Omental fat pad (tissue), 4 donors: ENCODE results near the gene NPR2. TPM values are rescaled to one million over a fixed set of nuclear protein-coding genes. Genes with fewer than 3 reads are reported as not detected.

Experiments used
- ATAC-seq: fragments of 150-250 bp; one replicate; pipeline ENCODE4 v1.9.1; 2016; ENCODE audit warnings: mild to moderate bottlenecking, moderate library complexity; ENCODE audit not compliant: low FRiP score
- DNase-seq: peaks from one replicate; pipeline ENCODE4 v3.0.0-alpha.2; 2019; ENCODE audit warnings: low spot score
- total RNA-seq, 4 donors: library from RNA; depleted of rRNA; stranded (reverse); fragments of >200 nt; gene quantifications; one replicate each; pipeline ENCODE4 v1.1.0, GENCODE V29; 2016
- TF ChIP-seq, protein P1 (sequence below), 3 donors: fragments of 450-650 bp; IDR thresholded peaks; one replicate each; pipeline ENCODE4 v1.5.1; 2016 to 2017; ENCODE audit warnings: antibody characterized with exemption in 3 of 3, mild to moderate bottlenecking in 3 of 3, moderate library complexity in 2 of 3

The NPR2 gene
- total RNA-seq, 4 donors from 2014 or later = 13.7 to 28.2 (median 24.3) TPM

DNA sequence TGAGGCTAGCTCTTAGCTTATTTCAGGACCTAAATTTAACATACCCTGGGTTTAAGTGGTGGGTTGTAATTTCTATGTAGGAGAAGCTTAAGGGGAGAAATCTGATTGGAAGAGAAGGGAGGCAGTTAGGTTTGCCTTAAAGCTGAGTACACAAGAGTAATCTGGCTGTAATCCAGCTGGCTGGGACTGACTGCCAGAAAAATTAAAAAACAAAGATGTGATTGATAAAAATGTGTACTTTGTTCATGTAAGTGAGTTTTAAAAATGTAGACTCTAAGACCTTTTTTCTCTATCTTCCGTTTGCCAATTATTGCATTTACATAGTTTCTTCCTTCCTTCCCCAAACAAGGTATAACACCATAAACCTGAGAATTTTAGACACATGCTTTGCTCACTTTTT is 19.9 kb upstream of the NPR2 start:
- DNase-seq (no peak), ATAC-seq (no peak)
- TF ChIP-seq, protein P1, sequence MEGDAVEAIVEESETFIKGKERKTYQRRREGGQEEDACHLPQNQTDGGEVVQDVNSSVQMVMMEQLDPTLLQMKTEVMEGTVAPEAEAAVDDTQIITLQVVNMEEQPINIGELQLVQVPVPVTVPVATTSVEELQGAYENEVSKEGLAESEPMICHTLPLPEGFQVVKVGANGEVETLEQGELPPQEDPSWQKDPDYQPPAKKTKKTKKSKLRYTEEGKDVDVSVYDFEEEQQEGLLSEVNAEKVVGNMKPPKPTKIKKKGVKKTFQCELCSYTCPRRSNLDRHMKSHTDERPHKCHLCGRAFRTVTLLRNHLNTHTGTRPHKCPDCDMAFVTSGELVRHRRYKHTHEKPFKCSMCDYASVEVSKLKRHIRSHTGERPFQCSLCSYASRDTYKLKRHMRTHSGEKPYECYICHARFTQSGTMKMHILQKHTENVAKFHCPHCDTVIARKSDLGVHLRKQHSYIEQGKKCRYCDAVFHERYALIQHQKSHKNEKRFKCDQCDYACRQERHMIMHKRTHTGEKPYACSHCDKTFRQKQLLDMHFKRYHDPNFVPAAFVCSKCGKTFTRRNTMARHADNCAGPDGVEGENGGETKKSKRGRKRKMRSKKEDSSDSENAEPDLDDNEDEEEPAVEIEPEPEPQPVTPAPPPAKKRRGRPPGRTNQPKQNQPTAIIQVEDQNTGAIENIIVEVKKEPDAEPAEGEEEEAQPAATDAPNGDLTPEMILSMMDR (IDR thresholded peaks at IDR 0.05) = no peak

DNA sequence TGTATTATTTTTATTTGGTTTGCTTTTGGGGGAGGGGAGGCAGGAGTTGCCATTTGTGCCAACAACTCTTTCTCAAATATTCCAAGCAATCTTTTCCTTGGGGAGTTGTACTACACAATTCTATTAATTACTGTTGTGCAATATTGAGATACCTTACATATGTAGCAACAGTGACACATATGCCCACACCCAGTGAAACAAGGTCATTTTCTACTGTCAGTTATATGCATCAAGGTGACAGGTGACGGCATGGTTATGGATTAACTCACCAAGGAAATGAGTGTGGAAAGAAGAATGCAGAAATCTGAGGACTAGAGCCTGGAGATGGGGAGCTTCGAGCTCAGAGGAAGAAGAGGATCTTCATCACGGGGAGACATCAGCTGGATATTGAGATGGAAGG is 19.4 kb upstream of the NPR2 start:
- peak; percentile 81 for ATAC-seq
- TF ChIP-seq, protein P1 (IDR thresholded peaks at IDR 0.05) = no peak

DNA sequence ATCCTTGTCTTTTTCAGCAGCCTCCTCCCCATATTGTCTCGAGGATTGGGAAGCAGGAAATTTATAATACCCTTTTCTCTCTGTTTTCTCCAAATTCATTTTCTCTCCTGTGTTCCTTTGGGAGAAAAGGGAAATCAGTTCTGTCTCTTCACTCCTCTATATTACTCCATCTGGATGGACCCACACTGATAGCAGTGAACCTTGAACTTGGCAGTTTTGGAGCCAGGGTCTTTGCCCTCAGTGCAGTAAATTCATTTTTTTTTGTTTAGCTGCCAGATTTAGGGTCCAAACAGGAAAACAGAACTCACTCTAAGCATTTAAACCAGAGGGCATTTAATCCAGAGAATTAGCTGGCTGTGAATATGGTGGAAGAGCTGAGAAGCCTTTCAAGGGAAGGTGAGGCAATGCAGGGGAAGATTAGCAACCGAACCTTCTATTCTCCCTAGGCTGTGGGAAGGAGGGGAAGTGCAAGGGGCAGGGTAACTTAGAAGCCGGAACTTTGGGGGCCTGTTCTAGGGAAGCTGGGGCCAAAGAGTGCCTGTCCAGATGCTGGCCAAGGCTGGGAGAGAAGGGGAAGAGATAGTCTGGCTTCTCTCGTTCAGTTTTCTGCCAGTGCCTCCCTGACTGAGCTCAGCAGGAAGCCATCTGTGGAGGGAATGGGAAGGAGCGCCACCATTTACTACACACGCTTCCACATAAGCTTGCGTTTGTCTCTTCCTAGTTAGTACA is 16.3 kb upstream of the NPR2 start:
- TF ChIP-seq, protein P1 (IDR thresholded peaks at IDR 0.05) = no peak
- no peak for DNase-seq
- no peak for ATAC-seq

More for the DNA sequence above, 19.4 kb upstream of the NPR2 start:
- DNase-seq = no peak

DNA sequence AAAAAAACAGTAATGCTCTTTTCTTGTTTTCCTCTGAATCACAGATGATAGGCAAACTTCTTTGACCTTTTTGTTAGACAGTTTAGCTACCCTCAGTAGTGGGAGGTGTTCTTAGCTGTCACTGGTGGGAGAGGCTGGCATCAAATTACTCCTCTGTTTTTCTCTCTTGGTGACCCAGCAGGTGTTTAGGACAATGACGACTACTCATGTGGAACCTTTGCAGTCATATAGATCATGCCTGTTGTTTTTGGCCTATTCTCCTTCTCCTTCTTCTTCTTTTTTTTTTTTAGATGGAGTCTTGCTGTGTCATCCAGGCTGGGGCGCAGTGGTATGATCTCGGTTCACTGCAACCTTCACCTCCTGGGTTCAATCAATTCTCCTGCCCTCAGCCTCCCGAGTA is 15.4 kb upstream of the NPR2 start:
- TF ChIP-seq, protein P1 (IDR thresholded peaks at IDR 0.05) = no peak
- no peak for ATAC-seq
- no peak for DNase-seq

DNA sequence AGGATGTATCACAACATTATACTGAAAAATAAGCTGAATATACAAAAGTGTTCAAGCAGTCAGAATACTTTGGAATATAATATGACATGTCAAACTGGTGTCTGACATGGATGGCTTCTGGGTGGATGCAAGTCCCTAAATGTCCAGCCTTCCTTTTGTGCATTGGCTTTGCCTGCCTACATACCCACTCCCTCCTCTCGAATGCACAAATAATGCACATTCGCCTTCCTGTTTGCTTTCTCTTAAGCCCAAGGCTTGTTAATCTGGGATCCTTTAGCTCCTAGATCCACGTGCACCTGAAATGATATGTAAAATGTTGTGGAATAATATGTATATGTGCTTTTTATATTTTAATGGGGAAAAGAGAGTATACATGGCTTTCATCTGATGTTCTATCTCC is 12.9 kb upstream of the NPR2 start:
- TF ChIP-seq, protein P1 (IDR thresholded peaks at IDR 0.05) = no peak
- ATAC-seq (no peak), DNase-seq (no peak)

DNA sequence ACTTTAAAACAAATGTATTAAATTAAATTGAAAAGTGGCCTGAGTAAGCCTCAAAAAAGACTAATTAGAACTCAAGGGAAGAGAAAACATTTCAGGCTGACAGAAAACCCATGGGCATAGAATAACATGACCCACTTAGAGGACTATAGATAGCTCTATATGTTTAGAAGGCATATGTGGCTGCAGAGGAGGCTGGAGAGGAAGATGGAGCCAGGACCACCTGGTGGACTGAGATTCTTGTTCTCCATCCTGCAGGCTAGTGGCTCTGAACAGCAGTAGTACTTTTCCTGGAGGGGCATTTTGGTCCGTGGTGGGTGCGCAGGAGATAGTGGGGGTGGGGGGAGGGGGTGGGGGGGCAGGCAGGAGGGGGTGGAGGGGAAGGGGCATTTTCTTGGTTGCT is 10.3 kb upstream of the NPR2 start:
- no peak for ATAC-seq
- DNase-seq = no peak

DNA sequence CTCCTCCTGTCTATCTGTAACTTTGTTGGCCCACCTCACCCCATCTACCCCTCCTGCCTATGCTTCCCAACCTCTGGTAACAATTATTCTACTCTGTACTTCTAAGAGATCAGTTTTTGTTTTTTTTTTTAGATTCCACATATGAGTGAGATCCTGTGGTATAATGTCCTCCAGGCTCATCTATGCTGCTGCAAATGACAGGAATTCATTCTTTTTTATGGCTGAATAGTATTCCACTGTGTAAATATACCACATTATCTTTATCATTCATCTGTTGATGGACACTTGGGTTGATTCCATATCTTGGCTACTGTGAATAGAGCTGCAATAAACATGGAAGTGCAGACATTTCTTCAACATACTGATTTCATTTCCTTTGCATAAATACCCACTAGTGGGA is 8.0 kb upstream of the NPR2 start:
- TF ChIP-seq, protein P1 (IDR thresholded peaks at IDR 0.05) = no peak
- ATAC-seq (no peak), DNase-seq (no peak)

More for the DNA sequence above, 10.3 kb upstream of the NPR2 start:
- TF ChIP-seq, protein P1 (IDR thresholded peaks at IDR 0.05) = no peak
